ENCODE data around the gene ANKS1B. TPM values are rescaled to one million over a fixed set of nuclear protein-coding genes. Genes with fewer than 3 reads are reported as not detected.
"Not testable (repeated sequence)": the region's sequence is repeated elsewhere in the genome, so short reads cannot be mapped to it uniquely, and the experiment has no call there.

ANKS1B gene
- total RNA-seq, 1 experiment from 2014 or later, result 18.8 TPM

DNA sequence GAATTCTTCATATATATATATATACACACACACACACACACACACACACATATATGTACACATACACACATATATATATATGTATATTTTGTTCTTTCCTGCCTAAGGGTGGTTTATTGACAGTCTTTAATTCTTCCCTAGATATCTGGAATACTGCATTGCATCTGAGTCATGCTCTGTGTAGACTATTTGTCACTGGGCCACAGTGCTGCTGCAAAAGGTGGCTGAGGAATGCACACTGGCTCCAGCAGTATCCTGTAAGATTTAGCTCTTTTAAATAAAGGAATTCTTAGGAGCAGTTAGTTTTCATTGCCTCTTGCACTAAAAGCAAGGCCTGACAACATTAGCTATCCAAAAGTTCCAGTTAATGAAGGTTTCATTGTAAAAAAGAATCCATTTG, 1138.8 kb downstream of the ANKS1B start:
- BruUV-seq (replicated peaks), result no TSS peak
- intact Hi-C loops (cut with micrococcal nuclease), result no loop called here
- DNase-seq (ENCODE audit: unreplicated experiment), result no peak
- Mint-ChIP-seq H3K36me3 (ENCODE audit: insufficient read depth, unreplicated experiment) (no peaks in the 10 kb centered on the region), H3K4me3 (ENCODE audit: unreplicated experiment) (no peak overlapping the region), H3K27ac (ENCODE audit: low read depth, unreplicated experiment) (no peak overlapping the region), H3K9me3 (ENCODE audit: unreplicated experiment) (no peaks in the 10 kb centered on the region), H3K4me1 (ENCODE audit: insufficient read depth, unreplicated experiment) (no peaks in the 10 kb centered on the region), H3K27me3 (ENCODE audit: insufficient read depth, unreplicated experiment) (no peaks in the 10 kb centered on the region)
- TF ChIP-seq, protein P1, sequence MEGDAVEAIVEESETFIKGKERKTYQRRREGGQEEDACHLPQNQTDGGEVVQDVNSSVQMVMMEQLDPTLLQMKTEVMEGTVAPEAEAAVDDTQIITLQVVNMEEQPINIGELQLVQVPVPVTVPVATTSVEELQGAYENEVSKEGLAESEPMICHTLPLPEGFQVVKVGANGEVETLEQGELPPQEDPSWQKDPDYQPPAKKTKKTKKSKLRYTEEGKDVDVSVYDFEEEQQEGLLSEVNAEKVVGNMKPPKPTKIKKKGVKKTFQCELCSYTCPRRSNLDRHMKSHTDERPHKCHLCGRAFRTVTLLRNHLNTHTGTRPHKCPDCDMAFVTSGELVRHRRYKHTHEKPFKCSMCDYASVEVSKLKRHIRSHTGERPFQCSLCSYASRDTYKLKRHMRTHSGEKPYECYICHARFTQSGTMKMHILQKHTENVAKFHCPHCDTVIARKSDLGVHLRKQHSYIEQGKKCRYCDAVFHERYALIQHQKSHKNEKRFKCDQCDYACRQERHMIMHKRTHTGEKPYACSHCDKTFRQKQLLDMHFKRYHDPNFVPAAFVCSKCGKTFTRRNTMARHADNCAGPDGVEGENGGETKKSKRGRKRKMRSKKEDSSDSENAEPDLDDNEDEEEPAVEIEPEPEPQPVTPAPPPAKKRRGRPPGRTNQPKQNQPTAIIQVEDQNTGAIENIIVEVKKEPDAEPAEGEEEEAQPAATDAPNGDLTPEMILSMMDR (IDR thresholded peaks at IDR 0.05; ENCODE audit: unreplicated experiment), result no peak
- CTCF ChIA-PET, result interaction anchor here (0.6 kb wide), 2 partner anchors 29 to 64 kb away, joined by 3 read pairs; no protein-coding TSS in a partner anchor
- POLR2A ChIA-PET, result no interaction called here

DNA sequence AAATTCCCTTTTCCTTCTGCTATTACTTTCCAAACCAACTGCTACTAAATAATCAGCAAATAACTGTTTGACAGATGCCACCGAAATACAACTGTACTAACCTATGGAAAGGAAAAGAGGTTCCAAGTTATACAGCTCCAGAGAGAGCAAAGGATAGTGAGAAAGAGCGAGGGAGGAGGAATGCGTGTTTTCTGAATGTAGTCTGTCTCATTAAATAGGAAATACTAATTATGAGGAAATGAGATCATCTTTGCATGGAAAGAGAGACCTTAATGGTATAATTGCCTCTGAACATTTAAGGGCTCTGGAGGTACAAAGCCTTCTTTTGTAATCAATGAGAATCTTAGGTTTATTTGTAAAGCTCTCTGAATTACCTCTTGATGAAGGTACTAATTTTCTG, 1144.4 kb downstream of the ANKS1B start:
- Mint-ChIP-seq H3K4me3 (ENCODE audit: unreplicated experiment) (no peak overlapping the region), H3K27ac (ENCODE audit: low read depth, unreplicated experiment) (no peak overlapping the region), H3K9me3 (ENCODE audit: unreplicated experiment) (no peaks in the 10 kb centered on the region), H3K36me3 (ENCODE audit: insufficient read depth, unreplicated experiment) (no peaks in the 10 kb centered on the region), H3K4me1 (ENCODE audit: insufficient read depth, unreplicated experiment) (no peaks in the 10 kb centered on the region), H3K27me3 (ENCODE audit: insufficient read depth, unreplicated experiment) (peaks cover 18% of the 10 kb centered on the region)
- TF ChIP-seq, protein P1 (IDR thresholded peaks at IDR 0.05; ENCODE audit: unreplicated experiment), result no peak
- intact Hi-C loops (cut with micrococcal nuclease), result no loop called here
- POLR2A ChIA-PET, result no interaction called here
- DNase-seq (ENCODE audit: unreplicated experiment), result no peak
- BruUV-seq (replicated peaks), result no TSS peak
- CTCF ChIA-PET, result interaction anchor here (0.7 to 1.2 kb wide), 2 partner anchors 60 to 493 kb away, joined by 3 read pairs; no protein-coding TSS in a partner anchor

DNA sequence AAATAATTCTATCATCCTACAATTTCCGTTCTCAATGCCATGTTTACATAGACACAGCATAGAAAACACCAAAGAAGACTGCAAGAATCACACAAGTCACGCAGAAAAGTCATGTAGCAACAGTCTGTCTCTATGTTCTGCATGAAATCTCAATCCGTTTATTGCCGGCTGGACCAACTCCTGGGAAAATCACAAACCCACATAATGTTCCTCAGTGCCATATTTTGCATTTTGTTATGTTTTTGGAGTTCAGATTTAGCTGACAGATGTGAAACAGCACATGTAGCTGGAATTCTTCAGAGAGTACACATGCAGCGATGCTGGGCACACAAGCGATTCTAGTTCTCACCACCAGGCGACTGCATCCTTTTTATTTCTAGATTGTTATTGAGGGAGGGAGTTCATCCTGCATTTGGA, 1146.5 kb downstream of the ANKS1B start:
- ChIA-PET POLR2A (no interaction called here), CTCF (no interaction called here)
- Mint-ChIP-seq H3K4me1 (ENCODE audit: insufficient read depth, unreplicated experiment) (no peaks in the 10 kb centered on the region), H3K9me3 (ENCODE audit: unreplicated experiment) (no peaks in the 10 kb centered on the region), H3K27me3 (ENCODE audit: insufficient read depth, unreplicated experiment) (peaks cover 18% of the 10 kb centered on the region), H3K36me3 (ENCODE audit: insufficient read depth, unreplicated experiment) (no peaks in the 10 kb centered on the region), H3K4me3 (ENCODE audit: unreplicated experiment) (no peak overlapping the region), H3K27ac (ENCODE audit: low read depth, unreplicated experiment) (no peak overlapping the region)
- peak; percentile 12 for DNase-seq (ENCODE audit: unreplicated experiment)
- TF ChIP-seq, protein P1 (IDR thresholded peaks at IDR 0.05; ENCODE audit: unreplicated experiment), result no peak
- intact Hi-C loops (cut with micrococcal nuclease), result no loop called here
- BruUV-seq (replicated peaks), result no TSS peak

DNA sequence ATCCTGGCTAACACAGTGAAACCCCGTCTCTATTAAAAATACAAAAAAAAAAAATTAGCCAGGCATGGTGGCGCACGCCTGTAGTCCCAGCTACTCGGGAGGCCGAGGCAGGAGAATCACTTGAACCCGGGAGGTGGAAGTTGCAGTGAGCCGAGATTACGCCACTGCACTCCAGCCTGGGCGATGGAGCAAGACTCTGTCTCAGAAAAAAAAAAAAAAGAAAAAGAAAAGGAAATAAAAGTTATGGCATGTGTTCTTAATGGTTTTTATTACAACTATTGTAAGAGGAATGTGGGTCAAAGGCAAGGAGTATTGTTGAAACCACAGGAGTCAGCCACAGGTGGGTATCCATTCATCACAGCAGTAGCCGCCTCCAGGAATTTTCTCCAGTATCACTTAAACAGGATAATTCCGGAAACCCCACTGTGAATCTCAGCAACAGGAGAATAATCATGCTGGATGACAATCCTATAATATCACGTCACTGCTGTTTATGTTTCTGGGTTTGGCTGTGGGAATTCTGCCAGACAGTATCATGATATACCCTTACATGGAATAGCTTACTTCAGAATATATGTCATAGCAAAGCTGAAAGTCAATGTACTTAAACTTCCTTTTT, 1147.5 kb downstream of the ANKS1B start:
- H3K4me1 Mint-ChIP-seq (ENCODE audit: insufficient read depth, unreplicated experiment); H3K4me3 Mint-ChIP-seq (ENCODE audit: unreplicated experiment); POLR2A ChIA-PET; H3K27ac Mint-ChIP-seq (ENCODE audit: low read depth, unreplicated experiment); H3K9me3 Mint-ChIP-seq (ENCODE audit: unreplicated experiment); CTCF ChIA-PET; H3K36me3 Mint-ChIP-seq (ENCODE audit: insufficient read depth, unreplicated experiment); BruUV-seq (replicated peaks); intact Hi-C loops (cut with micrococcal nuclease): not testable (repeated sequence)
- H3K27me3 Mint-ChIP-seq (ENCODE audit: insufficient read depth, unreplicated experiment), result peaks cover 18% of the 10 kb centered on the region
- DNase-seq (ENCODE audit: unreplicated experiment), result peak; percentile 70

DNA sequence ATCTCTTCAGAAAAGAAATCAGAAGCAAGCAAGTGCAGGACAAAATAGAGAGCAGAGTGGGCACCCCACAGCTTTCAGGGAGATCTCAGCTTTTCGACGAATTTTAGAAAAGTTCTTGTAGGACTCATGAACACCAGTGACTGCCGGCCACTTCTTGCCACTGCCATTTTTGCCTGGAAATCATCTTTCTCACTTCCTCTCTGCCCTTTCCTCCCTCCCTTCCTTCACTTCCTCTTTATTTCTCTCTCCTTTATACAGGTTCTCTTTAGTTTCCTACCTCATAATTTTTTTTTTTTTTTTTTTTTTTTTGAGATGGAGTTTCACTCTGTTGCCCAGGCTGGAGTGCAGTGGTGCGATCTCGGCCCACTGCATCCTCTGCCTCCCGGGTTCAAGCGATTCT, 1154.1 kb downstream of the ANKS1B start:
- CTCF ChIA-PET, result no interaction called here
- Mint-ChIP-seq H3K36me3 (ENCODE audit: insufficient read depth, unreplicated experiment) (no peaks in the 10 kb centered on the region), H3K27me3 (ENCODE audit: insufficient read depth, unreplicated experiment) (no peaks in the 10 kb centered on the region), H3K9me3 (ENCODE audit: unreplicated experiment) (no peaks in the 10 kb centered on the region), H3K27ac (ENCODE audit: low read depth, unreplicated experiment) (no peak overlapping the region), H3K4me1 (ENCODE audit: insufficient read depth, unreplicated experiment) (peaks cover 13% of the 10 kb centered on the region), H3K4me3 (ENCODE audit: unreplicated experiment) (no peak overlapping the region)
- BruUV-seq (replicated peaks), result no TSS peak
- TF ChIP-seq, protein P1 (IDR thresholded peaks at IDR 0.05; ENCODE audit: unreplicated experiment), result no peak
- POLR2A ChIA-PET, result no interaction called here
- intact Hi-C loops (cut with micrococcal nuclease), result no loop called here
- DNase-seq (ENCODE audit: unreplicated experiment), result no peak

All from MCF 10A (cell line).